Left ventricle myocardium inferior (tissue), 1 donor: Measurements from ENCODE around the gene UNK. TPM values are rescaled to one million over a fixed set of nuclear protein-coding genes. Genes with fewer than 3 reads are reported as not detected.

Experiments
- DNase-seq: peaks from one replicate; pipeline ENCODE4 v3.0.0-alpha.2; 2020
- H3K27ac ChIP-seq: fragments of 200-600 bp; replicated peaks from 2 replicates; pipeline ENCODE4 v1.8.0; 2021
- H3K27me3 ChIP-seq: fragments of 200-600 bp; 2 replicates; pipeline ENCODE4 v1.8.0; 2021; ENCODE audit warnings: low read depth
- H3K36me3 ChIP-seq: fragments of 200-600 bp; 2 replicates; pipeline ENCODE4 v1.8.0; 2021
- H3K4me1 ChIP-seq: fragments of 200-600 bp; 2 replicates; pipeline ENCODE4 v1.8.0; 2021
- H3K4me3 ChIP-seq: fragments of 200-600 bp; 2 replicates; pipeline ENCODE4 v1.8.0; 2021; ENCODE audit warnings: mild to moderate bottlenecking, moderate library complexity
- H3K9me3 ChIP-seq: fragments of 200-600 bp; replicated peaks from 2 replicates; pipeline ENCODE4 v1.8.0; 2021
- intact Hi-C: fragments of 100-400 bp; cut with micrococcal nuclease; formaldehyde crosslinking; loops from one replicate; pipeline ENCODE4 v1.11.0; 2022
- total RNA-seq: library from RNA; stranded (reverse); fragmentation: NEBNext Ultra II Directional; extraction: Animal tissue kit (Norgen Biotek cat#: 25700); gene quantifications from one replicate; pipeline ENCODE4 v1.2.1, GENCODE V29; 2021
- TF ChIP-seq, protein P1 (sequence below): fragments of 200-600 bp; IDR thresholded peaks from 2 replicates; pipeline ENCODE4 v1.8.0; 2021; ENCODE audit warnings: antibody characterized with exemption, mild to moderate bottlenecking, borderline replicate concordance
- donor health status: DM: no; HTN: yes; CAD: no; lungs with severe emphysema.

Gene UNK
- total RNA-seq, 1 donor from 2014 or later: 14.7 TPM

GRCh38 chr17:75820094-75821080 lies 35.8 kb downstream of the UNK start:
- Histone ChIP-seq H3K27me3 (no peaks in the 10 kb centered on the region), H3K36me3 (peaks cover 94% of the 10 kb centered on the region), H3K4me1 (peaks cover 38% of the 10 kb centered on the region), H3K9me3 (no peaks in the 10 kb centered on the region), H3K4me3 (no peak overlapping the region), H3K27ac (no peak overlapping the region)
- TF ChIP-seq, protein P1, sequence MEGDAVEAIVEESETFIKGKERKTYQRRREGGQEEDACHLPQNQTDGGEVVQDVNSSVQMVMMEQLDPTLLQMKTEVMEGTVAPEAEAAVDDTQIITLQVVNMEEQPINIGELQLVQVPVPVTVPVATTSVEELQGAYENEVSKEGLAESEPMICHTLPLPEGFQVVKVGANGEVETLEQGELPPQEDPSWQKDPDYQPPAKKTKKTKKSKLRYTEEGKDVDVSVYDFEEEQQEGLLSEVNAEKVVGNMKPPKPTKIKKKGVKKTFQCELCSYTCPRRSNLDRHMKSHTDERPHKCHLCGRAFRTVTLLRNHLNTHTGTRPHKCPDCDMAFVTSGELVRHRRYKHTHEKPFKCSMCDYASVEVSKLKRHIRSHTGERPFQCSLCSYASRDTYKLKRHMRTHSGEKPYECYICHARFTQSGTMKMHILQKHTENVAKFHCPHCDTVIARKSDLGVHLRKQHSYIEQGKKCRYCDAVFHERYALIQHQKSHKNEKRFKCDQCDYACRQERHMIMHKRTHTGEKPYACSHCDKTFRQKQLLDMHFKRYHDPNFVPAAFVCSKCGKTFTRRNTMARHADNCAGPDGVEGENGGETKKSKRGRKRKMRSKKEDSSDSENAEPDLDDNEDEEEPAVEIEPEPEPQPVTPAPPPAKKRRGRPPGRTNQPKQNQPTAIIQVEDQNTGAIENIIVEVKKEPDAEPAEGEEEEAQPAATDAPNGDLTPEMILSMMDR: no peak
- no peak for DNase-seq
- intact Hi-C loops: no loop called here

- peaks cover 39% of the 10 kb centered on the region for H3K4me1 ChIP-seq
- no peak overlapping the region for H3K4me3 ChIP-seq
- no peak for DNase-seq
- H3K36me3 ChIP-seq: peaks cover 91% of the 10 kb centered on the region
- no peak overlapping the region for H3K27ac ChIP-seq
- H3K9me3 ChIP-seq: no peaks in the 10 kb centered on the region
- H3K27me3 ChIP-seq: no peaks in the 10 kb centered on the region
- TF ChIP-seq, protein P1: no peak
- intact Hi-C loops: no loop called here
These were observed 36.9 kb downstream of the UNK start for GRCh38 chr17:75821552-75821951.

GRCh38 chr17:75822119-75822799 lies 37.7 kb downstream of the UNK start:
- Histone ChIP-seq H3K4me3 (no peak overlapping the region), H3K4me1 (peaks cover 47% of the 10 kb centered on the region), H3K36me3 (peaks cover 84% of the 10 kb centered on the region), H3K27me3 (no peaks in the 10 kb centered on the region), H3K9me3 (no peaks in the 10 kb centered on the region), H3K27ac (no peak overlapping the region)
- intact Hi-C loops: no loop called here
- TF ChIP-seq, protein P1: no peak
- no peak for DNase-seq

GRCh38 chr17:75822800-75823166 lies 38.2 kb downstream of the UNK start:
- TF ChIP-seq, protein P1: no peak
- H3K27me3 ChIP-seq: no peaks in the 10 kb centered on the region
- no peaks in the 10 kb centered on the region for H3K9me3 ChIP-seq
- H3K36me3 ChIP-seq: peaks cover 78% of the 10 kb centered on the region
- intact Hi-C loops: no loop called here
- no peak overlapping the region for H3K27ac ChIP-seq
- no peak overlapping the region for H3K4me3 ChIP-seq
- no peak for DNase-seq
- H3K4me1 ChIP-seq: peaks cover 52% of the 10 kb centered on the region

- intact Hi-C loops: no loop called here
- TF ChIP-seq, protein P1: no peak
- peaks cover 72% of the 10 kb centered on the region for H3K36me3 ChIP-seq
These were observed 38.8 kb downstream of the UNK start for GRCh38 chr17:75823257-75824041.

More at GRCh38 chr17:75823257-75824041, 38.8 kb downstream of the UNK start:
- no peak overlapping the region for H3K4me3 ChIP-seq
- peaks cover 56% of the 10 kb centered on the region for H3K4me1 ChIP-seq
- DNase-seq: no peak
- no peaks in the 10 kb centered on the region for H3K9me3 ChIP-seq
- peak overlapping the region; percentile 8 for H3K27ac ChIP-seq
- no peaks in the 10 kb centered on the region for H3K27me3 ChIP-seq
